GM12873 (cell line): ENCODE data around the gene OSM.

Experiments
- CTCF ChIP-seq: IDR thresholded peaks from 2 replicates; pipeline ENCODE4 v1.5.1; 2012; ENCODE audit warnings: low read depth, mild to moderate bottlenecking, moderate library complexity, low read length, control low read depth; ENCODE audit not compliant: insufficient read depth; ENCODE audit errors: missing control alignments

OSM gene

GRCh38 chr22:30249049-30250038, 17.3 kb downstream of the OSM start:
- no peak for TF ChIP-seq CTCF

GRCh38 chr22:30248484-30248883, 18.2 kb downstream of the OSM start:
- TF ChIP-seq CTCF, result no peak

GRCh38 chr22:30247974-30248373, 18.7 kb downstream of the OSM start:
- TF ChIP-seq CTCF, result no peak

- no peak for TF ChIP-seq CTCF
Measured at GRCh38 chr22:30247561-30247960, 19.1 kb downstream of the OSM start.

- no peak for TF ChIP-seq CTCF
Measured at GRCh38 chr22:30246814-30247376, 19.8 kb downstream of the OSM start.

- TF ChIP-seq CTCF, result peak; percentile 22
Measured at GRCh38 chr22:30245985-30246813, 20.5 kb downstream of the OSM start, which contains the start of gene LIF. Gene LIF, minus strand, starts transcription at chr22:30246759. Its CDS starts 64 bp downstream, at chr22:30246695.
